ENCODE data around the gene ZNF316.

The ZNF316 gene

DNA sequence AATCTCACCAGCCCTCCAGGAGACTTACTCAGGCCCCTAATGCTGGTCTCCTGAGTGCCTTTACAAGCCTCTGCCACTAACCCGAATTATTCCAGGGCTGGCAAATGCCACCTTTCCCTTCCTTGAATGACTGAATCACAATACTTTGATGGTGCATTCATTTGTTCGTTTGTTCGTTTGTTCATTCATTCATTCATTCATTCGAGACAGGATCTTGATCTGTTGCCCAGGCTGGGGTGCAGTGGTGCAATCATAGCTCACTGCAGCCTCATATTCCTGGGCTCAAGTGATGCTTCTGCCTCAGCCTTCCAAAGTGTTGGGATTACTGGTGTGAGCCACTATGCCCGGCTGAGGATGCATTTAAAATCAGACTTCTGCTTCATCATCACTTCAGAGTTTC, 63.7 kb downstream of the ZNF316 start:
- Mint-ChIP-seq H3K27me3 (no peaks in the 10 kb centered on the region), H3K36me3 (ENCODE audit: insufficient read depth) (peaks cover 44% of the 10 kb centered on the region)

DNA sequence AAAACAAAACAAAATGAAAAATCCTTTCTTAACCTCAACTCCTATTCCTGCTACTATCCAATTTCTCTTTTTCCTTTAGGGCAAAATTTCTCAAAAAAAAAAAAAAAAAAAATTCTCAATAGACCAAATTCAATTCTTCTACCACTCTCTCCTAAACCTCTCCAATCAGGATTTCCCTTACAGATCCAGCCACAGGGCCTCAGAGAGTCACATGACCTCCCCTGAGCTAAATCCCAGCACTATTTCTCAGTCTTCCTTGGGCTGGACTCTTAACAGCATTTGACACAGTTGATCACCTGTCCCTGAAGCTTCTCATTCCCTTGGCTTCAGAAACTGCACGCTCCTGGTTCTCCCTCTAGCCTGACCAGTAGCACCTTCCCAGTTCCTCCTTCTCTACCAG, 64.7 kb downstream of the ZNF316 start:
- Mint-ChIP-seq H3K9me3 (peaks cover 5% of the 10 kb centered on the region), H3K4me1 (peaks cover 61% of the 10 kb centered on the region), H3K4me3 (peak overlapping the region; percentile 4), H3K36me3 (ENCODE audit: insufficient read depth) (peaks cover 49% of the 10 kb centered on the region), H3K27me3 (no peaks in the 10 kb centered on the region), H3K27ac (ENCODE audit: low read depth) (peak overlapping the region; percentile 76)
- ATAC-seq (replicated peaks; ENCODE audit: extremely low read depth, poor library complexity, severe bottlenecking) (no peak), DNase-seq (ENCODE audit: low spot score in 2 of 2) (no peak)

More for the DNA sequence above, 63.7 kb downstream of the ZNF316 start:
- Mint-ChIP-seq H3K4me3 (no peak overlapping the region), H3K27ac (ENCODE audit: low read depth) (peak overlapping the region; percentile 76), H3K4me1 (peaks cover 56% of the 10 kb centered on the region), H3K9me3 (peaks cover 5% of the 10 kb centered on the region)
- no peak for ATAC-seq (replicated peaks; ENCODE audit: extremely low read depth, poor library complexity, severe bottlenecking)
- DNase-seq (ENCODE audit: low spot score in 2 of 2): no peak

Data from central memory CD8-positive, alpha-beta T cell (primary cell).